ENCODE results near the gene CCDC9B.
A peak's percentile ranks its signal among the peaks of the same experiment; 100 is the strongest.

Gene CCDC9B

GRCh38 chr15:40293905-40294895 lies 46.5 kb downstream of the CCDC9B start:
- Mint-ChIP-seq H3K4me1 (peaks cover 16% of the 10 kb centered on the region), H3K9me3 (no peaks in the 10 kb centered on the region), H3K27ac (no peak overlapping the region), H3K27me3 (no peaks in the 10 kb centered on the region), H3K36me3 (peaks cover 15% of the 10 kb centered on the region), H3K4me3 (no peak overlapping the region)
- no peak for DNase-seq (ENCODE audit: low spot score in 2 of 2)
- no peak for ATAC-seq (ENCODE audit: low read depth)

DNA sequence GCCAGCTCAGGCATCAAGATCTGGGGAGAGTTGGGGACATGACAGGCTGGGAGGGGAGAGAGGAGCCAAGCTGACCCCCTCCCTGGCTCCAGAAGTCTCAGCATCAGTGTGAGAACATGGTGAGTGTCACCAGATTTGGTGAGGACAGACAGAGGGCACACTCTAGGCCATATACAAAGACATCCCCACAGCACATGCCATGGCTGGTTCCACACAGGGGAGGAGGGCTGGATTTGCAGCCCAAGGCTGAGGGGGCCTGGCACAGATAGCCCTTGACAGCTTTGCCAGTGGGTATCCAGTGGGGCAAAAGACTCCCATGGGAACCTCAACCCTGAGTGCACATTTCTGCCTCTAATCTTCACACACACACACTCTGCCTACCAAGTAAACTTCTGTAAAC lies 47.7 kb downstream of the CCDC9B start:
- DNase-seq (ENCODE audit: low spot score in 2 of 2): no peak
- H3K4me3 Mint-ChIP-seq: no peak overlapping the region
- peaks cover 12% of the 10 kb centered on the region for H3K36me3 Mint-ChIP-seq
- H3K27me3 Mint-ChIP-seq: no peaks in the 10 kb centered on the region
- H3K9me3 Mint-ChIP-seq: no peaks in the 10 kb centered on the region
- no peak for ATAC-seq (ENCODE audit: low read depth)
- no peak overlapping the region for H3K27ac Mint-ChIP-seq
- H3K4me1 Mint-ChIP-seq: peaks cover 16% of the 10 kb centered on the region

GRCh38 chr15:40292246-40292645 lies 48.5 kb downstream of the CCDC9B start:
- Mint-ChIP-seq H3K36me3 (peaks cover 8% of the 10 kb centered on the region), H3K27me3 (no peaks in the 10 kb centered on the region), H3K27ac (no peak overlapping the region), H3K9me3 (no peaks in the 10 kb centered on the region), H3K4me3 (no peak overlapping the region), H3K4me1 (peaks cover 16% of the 10 kb centered on the region)
- ATAC-seq (ENCODE audit: low read depth): no peak
- DNase-seq (ENCODE audit: low spot score in 2 of 2): no peak

DNA sequence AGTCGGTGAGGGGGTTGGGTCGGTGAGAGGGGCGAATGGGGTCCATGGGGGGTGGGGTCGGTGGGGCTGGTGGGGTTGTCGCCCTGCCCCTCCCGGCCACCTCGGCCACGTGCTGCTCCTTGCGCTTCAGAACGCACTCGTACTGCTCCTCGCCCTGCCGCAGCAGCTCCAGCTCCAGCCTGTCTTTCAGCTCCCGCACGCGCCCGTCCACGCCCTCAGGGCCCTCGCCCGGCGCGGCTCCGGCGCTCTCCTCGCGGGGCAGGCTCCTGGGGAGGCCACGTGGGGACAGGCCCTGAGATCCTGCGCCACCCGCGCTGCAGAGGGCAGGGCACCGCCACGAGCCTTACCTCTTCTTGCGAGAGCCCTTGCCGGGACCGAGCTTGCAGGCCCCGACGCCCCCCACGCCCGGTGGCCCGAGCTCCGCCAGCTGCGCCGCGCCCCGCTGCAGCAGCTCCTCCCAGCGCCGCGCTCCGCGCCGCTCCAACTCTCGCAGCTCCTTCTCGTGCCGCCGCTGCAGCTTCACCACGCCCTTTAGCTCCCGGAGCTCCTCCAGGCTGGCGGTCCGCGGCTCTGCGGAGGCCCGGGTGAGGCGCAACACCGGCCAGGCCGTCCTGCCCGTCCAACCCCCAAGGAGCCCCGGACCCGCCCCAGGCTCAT lies 49.7 kb downstream of the CCDC9B start:
- Mint-ChIP-seq H3K4me3 (no peak overlapping the region), H3K36me3 (peaks cover 5% of the 10 kb centered on the region), H3K4me1 (peaks cover 13% of the 10 kb centered on the region), H3K27me3 (no peaks in the 10 kb centered on the region), H3K9me3 (no peaks in the 10 kb centered on the region), H3K27ac (no peak overlapping the region)
- no peak for DNase-seq (ENCODE audit: low spot score in 2 of 2)
- ATAC-seq (ENCODE audit: low read depth): no peak

- H3K27me3 Mint-ChIP-seq: no peaks in the 10 kb centered on the region
- H3K4me3 Mint-ChIP-seq: no peak overlapping the region
- peaks cover 11% of the 10 kb centered on the region for H3K4me1 Mint-ChIP-seq
- no peak overlapping the region for H3K27ac Mint-ChIP-seq
- ATAC-seq (ENCODE audit: low read depth) (no peak), DNase-seq (ENCODE audit: low spot score in 2 of 2) (no peak)
- H3K36me3 Mint-ChIP-seq: peaks cover 5% of the 10 kb centered on the region
- H3K9me3 Mint-ChIP-seq: no peaks in the 10 kb centered on the region
These were observed 50.2 kb downstream of the CCDC9B start for GRCh38 chr15:40290545-40290917.

GRCh38 chr15:40289140-40289775 lies 51.5 kb downstream of the CCDC9B start:
- H3K36me3 Mint-ChIP-seq: peaks cover 5% of the 10 kb centered on the region
- H3K4me3 Mint-ChIP-seq: no peak overlapping the region
- no peaks in the 10 kb centered on the region for H3K27me3 Mint-ChIP-seq
- ATAC-seq (ENCODE audit: low read depth): no peak
- H3K4me1 Mint-ChIP-seq: peaks cover 10% of the 10 kb centered on the region
- H3K9me3 Mint-ChIP-seq: no peaks in the 10 kb centered on the region
- DNase-seq (ENCODE audit: low spot score in 2 of 2): no peak
- H3K27ac Mint-ChIP-seq: no peak overlapping the region

GRCh38 chr15:40287968-40288367 lies 52.8 kb downstream of the CCDC9B start:
- H3K36me3 Mint-ChIP-seq: peaks cover 5% of the 10 kb centered on the region
- no peaks in the 10 kb centered on the region for H3K9me3 Mint-ChIP-seq
- no peak overlapping the region for H3K27ac Mint-ChIP-seq
- ATAC-seq (ENCODE audit: low read depth): no peak
- H3K4me3 Mint-ChIP-seq: no peak overlapping the region
- H3K4me1 Mint-ChIP-seq: peaks cover 10% of the 10 kb centered on the region
- DNase-seq (ENCODE audit: low spot score in 2 of 2): no peak
- H3K27me3 Mint-ChIP-seq: no peaks in the 10 kb centered on the region

- no peak for DNase-seq (ENCODE audit: low spot score in 2 of 2)
- H3K4me1 Mint-ChIP-seq: peaks cover 10% of the 10 kb centered on the region
- H3K9me3 Mint-ChIP-seq: no peaks in the 10 kb centered on the region
- H3K27me3 Mint-ChIP-seq: no peaks in the 10 kb centered on the region
- no peak overlapping the region for H3K27ac Mint-ChIP-seq
- ATAC-seq (ENCODE audit: low read depth): no peak
- H3K36me3 Mint-ChIP-seq: peaks cover 2% of the 10 kb centered on the region
- H3K4me3 Mint-ChIP-seq: no peak overlapping the region
These were observed 53.2 kb downstream of the CCDC9B start for GRCh38 chr15:40287505-40287904.

DNA sequence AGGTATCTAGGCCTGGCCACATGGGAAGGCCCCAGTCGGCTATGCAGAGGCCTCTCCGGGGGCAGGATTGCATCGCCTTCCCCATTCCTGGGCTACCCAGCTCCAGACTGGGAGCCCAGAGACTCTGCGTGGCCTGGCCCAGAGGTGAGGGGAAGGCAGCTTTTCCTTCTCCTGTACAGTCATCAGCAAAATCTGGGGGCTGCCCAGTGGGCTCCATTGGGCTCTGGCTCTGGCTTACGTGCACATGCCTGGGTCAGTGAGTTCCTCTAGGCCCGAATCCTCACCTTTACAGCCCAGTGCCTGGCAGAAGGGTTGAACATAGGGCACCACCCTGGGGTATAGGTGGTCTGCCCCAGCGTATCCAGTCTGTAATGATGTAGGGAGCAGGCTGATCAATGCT lies 53.9 kb downstream of the CCDC9B start:
- DNase-seq (ENCODE audit: low spot score in 2 of 2) (no peak), ATAC-seq (ENCODE audit: low read depth) (no peak)
- Mint-ChIP-seq H3K9me3 (no peaks in the 10 kb centered on the region), H3K4me1 (peaks cover 10% of the 10 kb centered on the region), H3K27me3 (no peaks in the 10 kb centered on the region), H3K36me3 (peaks cover 2% of the 10 kb centered on the region), H3K4me3 (no peak overlapping the region), H3K27ac (no peak overlapping the region)

- no peak overlapping the region for H3K27ac Mint-ChIP-seq
- H3K9me3 Mint-ChIP-seq: no peaks in the 10 kb centered on the region
- DNase-seq (ENCODE audit: low spot score in 2 of 2): no peak
- H3K36me3 Mint-ChIP-seq: peaks cover 2% of the 10 kb centered on the region
- ATAC-seq (ENCODE audit: low read depth): no peak
- H3K4me1 Mint-ChIP-seq: peaks cover 10% of the 10 kb centered on the region
- H3K4me3 Mint-ChIP-seq: no peak overlapping the region
- peaks cover 2% of the 10 kb centered on the region for H3K27me3 Mint-ChIP-seq
These were observed 54.6 kb downstream of the CCDC9B start for GRCh38 chr15:40286061-40286532.

DNA sequence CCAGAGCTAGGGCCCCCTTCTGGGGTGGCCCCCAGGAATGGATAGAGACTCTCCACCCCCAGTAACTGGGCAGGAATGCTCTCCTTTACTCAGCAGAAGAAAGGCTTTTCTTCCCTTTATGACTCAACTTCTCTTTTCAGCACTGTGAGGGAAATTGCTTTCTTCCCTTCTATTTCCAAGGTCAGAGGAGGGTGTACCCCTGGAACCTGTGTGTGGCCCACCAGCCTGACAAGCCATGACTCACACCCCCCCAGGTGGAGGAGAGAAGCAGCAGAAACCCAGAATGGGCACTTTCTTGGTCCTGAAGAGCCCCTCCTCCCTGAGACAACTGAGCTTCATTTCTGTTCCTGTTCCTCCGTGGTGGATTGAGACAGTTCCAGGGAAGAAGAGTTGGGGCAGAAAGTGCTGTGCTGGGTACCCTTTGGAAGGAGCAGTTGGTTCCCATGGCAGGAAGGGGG lies 55.2 kb downstream of the CCDC9B start:
- H3K4me3 Mint-ChIP-seq: no peak overlapping the region
- no peaks in the 10 kb centered on the region for H3K9me3 Mint-ChIP-seq
- DNase-seq (ENCODE audit: low spot score in 2 of 2) (no peak), ATAC-seq (ENCODE audit: low read depth) (no peak)
- H3K27ac Mint-ChIP-seq: no peak overlapping the region
- peaks cover 9% of the 10 kb centered on the region for H3K4me1 Mint-ChIP-seq
- peaks cover 2% of the 10 kb centered on the region for H3K36me3 Mint-ChIP-seq
- H3K27me3 Mint-ChIP-seq: peaks cover 4% of the 10 kb centered on the region

GRCh38 chr15:40285151-40285550 lies 55.6 kb downstream of the CCDC9B start:
- peaks cover 2% of the 10 kb centered on the region for H3K36me3 Mint-ChIP-seq
- H3K27me3 Mint-ChIP-seq: peaks cover 6% of the 10 kb centered on the region
- no peaks in the 10 kb centered on the region for H3K9me3 Mint-ChIP-seq
- no peak overlapping the region for H3K4me3 Mint-ChIP-seq
- peaks cover 7% of the 10 kb centered on the region for H3K4me1 Mint-ChIP-seq
- no peak for ATAC-seq (ENCODE audit: low read depth)
- no peak overlapping the region for H3K27ac Mint-ChIP-seq
- no peak for DNase-seq (ENCODE audit: low spot score in 2 of 2)

DNA sequence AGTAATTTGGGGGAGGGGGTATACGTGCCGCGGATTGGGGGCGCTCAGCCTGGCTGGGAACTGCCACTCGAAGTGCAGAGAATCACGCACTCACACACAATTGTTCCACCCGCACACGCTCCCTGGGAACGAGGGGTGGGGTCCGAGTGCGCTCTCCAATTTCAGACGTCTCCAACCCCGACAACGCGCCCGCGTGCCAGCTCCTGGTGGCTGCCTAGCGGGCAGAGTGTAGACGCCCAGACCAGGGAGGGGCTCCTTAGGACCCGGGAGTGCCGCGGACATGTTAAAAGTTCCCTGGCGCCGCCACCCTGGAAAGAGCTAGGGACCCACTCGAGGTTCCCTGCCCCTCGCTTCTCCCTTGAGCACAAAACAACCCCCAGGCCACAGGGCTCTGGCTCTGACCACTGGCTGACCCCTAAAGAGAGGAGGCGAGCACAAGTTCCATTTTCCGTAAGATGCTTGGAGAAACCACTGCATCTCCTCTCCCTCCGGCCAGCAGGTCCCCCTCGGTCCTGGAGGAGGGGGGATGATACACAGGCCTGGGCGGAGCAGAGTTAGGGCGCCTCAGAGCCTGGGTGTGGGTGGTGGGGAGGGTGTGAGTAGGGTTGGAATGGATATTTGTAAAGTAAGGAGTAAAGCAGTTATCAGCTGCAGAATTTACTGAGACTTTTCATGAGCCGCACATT lies 57.0 kb downstream of the CCDC9B start:
- Mint-ChIP-seq H3K9me3 (no peaks in the 10 kb centered on the region), H3K27me3 (peaks cover 6% of the 10 kb centered on the region), H3K27ac (no peak overlapping the region), H3K4me1 (no peaks in the 10 kb centered on the region), H3K4me3 (peak overlapping the region; percentile 5), H3K36me3 (no peaks in the 10 kb centered on the region)
- ATAC-seq (ENCODE audit: low read depth): no peak
- DNase-seq (ENCODE audit: low spot score in 2 of 2): no peak

Data from memory B cell (primary cell).